Uterus (tissue), 4 donors: ENCODE results near the gene STMN1. TPM values are rescaled to one million over a fixed set of nuclear protein-coding genes. Genes with fewer than 3 reads are reported as not detected.

Experiments
- DNase-seq, 2 donors: peaks; one replicate each; pipeline ENCODE4 v3.0.0-alpha.2; 2019 to 2020
- H3K27ac ChIP-seq, 2 donors: fragments of 200-600 bp; sonication (generic); 1 replicate in 1 of 2; 2 replicates in 1 of 2; pipeline ENCODE4 v1.5.1; 2016 to 2018
- H3K27me3 ChIP-seq, 2 donors: fragments of 200-600 bp; sonication (generic); one replicate each; pipeline ENCODE4 v1.5.1; 2018 to 2019; ENCODE audit warnings: control low read depth in 1 of 2
- H3K36me3 ChIP-seq, 2 donors: fragments of 200-600 bp; sonication (generic); one replicate each; pipeline ENCODE4 v1.5.1; 2019; ENCODE audit warnings: control low read depth in 1 of 2
- H3K4me1 ChIP-seq, 2 donors: fragments of 200-600 bp; sonication (generic); one replicate each; pipeline ENCODE4 v1.5.1; 2018 to 2019; ENCODE audit warnings: control low read depth in 1 of 2
- H3K4me3 ChIP-seq, 2 donors: fragments of 200-600 bp; sonication (generic); 1 replicate in 1 of 2; 2 replicates in 1 of 2; pipeline ENCODE4 v1.5.1; 2018 to 2019; ENCODE audit warnings: mild to moderate bottlenecking in 1 of 2
- H3K9me3 ChIP-seq, 2 donors: fragments of 200-600 bp; sonication (generic); one replicate each; pipeline ENCODE4 v1.5.1; 2019; ENCODE audit warnings: control low read depth in 1 of 2
- POLR2A ChIP-seq, 2 donors: fragments of 450-650 bp; IDR thresholded peaks; one replicate each; pipeline ENCODE4 v1.6.1; 2016; ENCODE audit warnings: antibody characterized with exemption in 2 of 2, mild to moderate bottlenecking in 1 of 2, moderate library complexity in 1 of 2
- intact Hi-C: fragments of 100-400 bp; cut with DNase I; formaldehyde crosslinking; loops from one replicate; pipeline ENCODE4 v1.15.1; 2023; ENCODE audit warnings: low total_unique reads
- total RNA-seq, 4 donors: library from RNA; depleted of rRNA in 3 of 4; stranded (reverse); fragments of >200 nt in 3 of 4; gene quantifications; one replicate each; pipeline versions ENCODE4 v1.1.0 to v1.2.4, GENCODE V29; 2014 to 2023
- TF ChIP-seq, protein P1 (sequence below), 4 experiments: fragments of 200-600 bp in 2 of 4; fragments of 450-650 bp in 2 of 4; sonication (generic) in 2 of 4; IDR thresholded peaks; one replicate each; pipeline ENCODE4 v1.5.1; 2016 to 2019; ENCODE audit warnings: antibody characterized with exemption in 4 of 4, mild to moderate bottlenecking in 2 of 4, moderate library complexity in 1 of 4
- donor health status: DM: yes; HTN: yes; CAD: no.

Gene STMN1
- total RNA-seq, 4 donors from 2014 or later = 34.6 to 100 (median 78.2) TPM

- peak overlapping the region; percentile 41 to 44 for H3K27ac ChIP-seq
- H3K36me3 ChIP-seq = no peaks in the 10 kb centered on the region
- intact Hi-C loops = loop anchor here (2.0 kb wide), 1 partner anchor 103 kb away; the partner anchor contains the start of gene PAFAH2
- peak; percentile 91 to 92 for DNase-seq
- H3K9me3 ChIP-seq = no peaks in the 10 kb centered on the region
- TF ChIP-seq, protein P1, sequence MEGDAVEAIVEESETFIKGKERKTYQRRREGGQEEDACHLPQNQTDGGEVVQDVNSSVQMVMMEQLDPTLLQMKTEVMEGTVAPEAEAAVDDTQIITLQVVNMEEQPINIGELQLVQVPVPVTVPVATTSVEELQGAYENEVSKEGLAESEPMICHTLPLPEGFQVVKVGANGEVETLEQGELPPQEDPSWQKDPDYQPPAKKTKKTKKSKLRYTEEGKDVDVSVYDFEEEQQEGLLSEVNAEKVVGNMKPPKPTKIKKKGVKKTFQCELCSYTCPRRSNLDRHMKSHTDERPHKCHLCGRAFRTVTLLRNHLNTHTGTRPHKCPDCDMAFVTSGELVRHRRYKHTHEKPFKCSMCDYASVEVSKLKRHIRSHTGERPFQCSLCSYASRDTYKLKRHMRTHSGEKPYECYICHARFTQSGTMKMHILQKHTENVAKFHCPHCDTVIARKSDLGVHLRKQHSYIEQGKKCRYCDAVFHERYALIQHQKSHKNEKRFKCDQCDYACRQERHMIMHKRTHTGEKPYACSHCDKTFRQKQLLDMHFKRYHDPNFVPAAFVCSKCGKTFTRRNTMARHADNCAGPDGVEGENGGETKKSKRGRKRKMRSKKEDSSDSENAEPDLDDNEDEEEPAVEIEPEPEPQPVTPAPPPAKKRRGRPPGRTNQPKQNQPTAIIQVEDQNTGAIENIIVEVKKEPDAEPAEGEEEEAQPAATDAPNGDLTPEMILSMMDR (IDR thresholded peaks at IDR 0.05) = peak; percentile 97 to 100 (median 98)
- no peak for TF ChIP-seq POLR2A (IDR thresholded peaks at IDR 0.05)
- no peak overlapping the region for H3K4me3 ChIP-seq
- no peaks in the 10 kb centered on the region for H3K27me3 ChIP-seq
- H3K4me1 ChIP-seq = peaks cover 0 to 5% of the 10 kb centered on the region in 2 donors
Observed at GRCh38 chr1:25895365-25895990, 10.7 kb downstream of the STMN1 start.

- Histone ChIP-seq H3K9me3 (no peaks in the 10 kb centered on the region), H3K4me3 (no peak overlapping the region), H3K27ac (peak overlapping the region; percentile 87 to 91), H3K27me3 (no peaks in the 10 kb centered on the region), H3K36me3 (no peaks in the 10 kb centered on the region), H3K4me1 (peaks cover 0 to 5% of the 10 kb centered on the region in 2 donors)
- TF ChIP-seq, protein P1 (IDR thresholded peaks at IDR 0.05) = no peak
- no peak for TF ChIP-seq POLR2A (IDR thresholded peaks at IDR 0.05)
- DNase-seq = no peak
- intact Hi-C loops = no loop called here
Observed at GRCh38 chr1:25893116-25893515, 13.1 kb downstream of the STMN1 start.

GRCh38 chr1:25891606-25892005, 14.6 kb downstream of the STMN1 start:
- H3K27ac ChIP-seq = peak overlapping the region; percentile 87 to 91
- H3K36me3 ChIP-seq = no peaks in the 10 kb centered on the region
- H3K4me3 ChIP-seq = no peak overlapping the region
- no peaks in the 10 kb centered on the region for H3K9me3 ChIP-seq
- no peaks in the 10 kb centered on the region for H3K27me3 ChIP-seq
- H3K4me1 ChIP-seq = peaks cover 0 to 5% of the 10 kb centered on the region in 2 donors
- TF ChIP-seq, protein P1 (IDR thresholded peaks at IDR 0.05) = no peak
- TF ChIP-seq POLR2A (IDR thresholded peaks at IDR 0.05) = no peak
- no peak for DNase-seq
- intact Hi-C loops = no loop called here

- intact Hi-C loops = no loop called here
- TF ChIP-seq, protein P1 (IDR thresholded peaks at IDR 0.05) = no peak
- no peak for TF ChIP-seq POLR2A (IDR thresholded peaks at IDR 0.05)
- H3K27ac ChIP-seq = peak overlapping the region; percentile 34 to 87
Observed at GRCh38 chr1:25890239-25891034, 15.8 kb downstream of the STMN1 start.

DNA sequence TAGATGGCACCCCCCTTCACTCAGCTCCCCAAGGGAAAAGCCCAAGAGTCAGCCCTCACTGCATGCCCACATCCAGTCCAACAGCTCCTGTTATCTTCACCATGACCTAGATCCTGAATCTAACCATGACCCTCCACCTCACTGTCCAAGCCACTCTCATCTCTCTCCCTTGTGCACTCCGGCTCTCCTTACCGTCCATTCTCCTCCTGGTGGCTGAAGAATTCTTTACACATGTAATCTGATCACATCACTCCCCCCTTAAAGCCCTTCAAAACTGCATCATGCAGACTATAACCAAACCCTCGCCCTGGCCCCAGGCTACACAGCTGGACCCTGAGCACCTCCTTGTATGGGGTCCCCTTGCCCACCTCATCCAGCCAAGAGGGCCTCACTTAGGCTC, 16.7 kb downstream of the STMN1 start:
- no peak for DNase-seq
- no peaks in the 10 kb centered on the region for H3K27me3 ChIP-seq
- TF ChIP-seq, protein P1 (IDR thresholded peaks at IDR 0.05) = no peak
- TF ChIP-seq POLR2A (IDR thresholded peaks at IDR 0.05) = no peak
- no peaks in the 10 kb centered on the region for H3K9me3 ChIP-seq
- peaks cover 0 to 5% of the 10 kb centered on the region in 2 donors for H3K4me1 ChIP-seq
- peak overlapping the region; percentile 34 to 87 for H3K27ac ChIP-seq
- intact Hi-C loops = no loop called here
- H3K4me3 ChIP-seq = no peak overlapping the region
- no peaks in the 10 kb centered on the region for H3K36me3 ChIP-seq

More at GRCh38 chr1:25890239-25891034, 15.8 kb downstream of the STMN1 start:
- Histone ChIP-seq H3K9me3 (no peaks in the 10 kb centered on the region), H3K36me3 (no peaks in the 10 kb centered on the region), H3K4me3 (no peak overlapping the region), H3K27me3 (no peaks in the 10 kb centered on the region), H3K4me1 (peaks cover 0 to 5% of the 10 kb centered on the region in 2 donors)
- DNase-seq = no peak
